C4-2B (cell line): ENCODE measurements around the gene MYBPC1.

Source experiments
- H3K27ac ChIP-seq: fragments of 450-650 bp; 2 replicates; pipeline ENCODE4 v1.5.1; 2017
- ZFX ChIP-seq: fragments of 450-650 bp; IDR thresholded peaks from 2 replicates; pipeline ENCODE4 v1.6.1; 2017
- TF ChIP-seq, protein P1 (sequence below): fragments of 450-650 bp; conservative IDR thresholded peaks from 2 replicates; pipeline ENCODE4 v1.5.1; 2017; ENCODE audit warnings: mild to moderate bottlenecking

MYBPC1 gene

DNA sequence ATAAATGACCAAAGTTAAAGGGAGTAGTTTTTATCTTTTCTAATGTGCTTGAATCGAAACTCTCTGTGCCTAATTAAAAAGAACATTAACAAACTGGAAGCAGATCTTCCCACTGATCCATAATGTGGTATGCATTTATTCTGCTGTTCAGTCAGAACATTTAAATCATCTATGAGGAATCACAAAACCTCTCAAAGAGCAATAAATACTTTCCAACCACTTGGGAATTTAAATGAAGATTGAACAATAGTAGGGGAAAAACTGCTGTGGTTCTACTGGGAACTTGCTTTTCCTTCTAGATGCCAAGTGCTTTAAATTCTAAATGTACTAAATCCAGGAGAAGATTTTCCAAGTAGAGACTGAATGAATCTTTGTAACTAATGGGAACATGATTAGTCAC, 90.3 kb downstream of the MYBPC1 start:
- H3K27ac ChIP-seq, result no peak overlapping the region

GRCh38 chr12:101686176-101686575, 91.4 kb downstream of the MYBPC1 start:
- TF ChIP-seq ZFX, result no peak
- TF ChIP-seq, protein P1, sequence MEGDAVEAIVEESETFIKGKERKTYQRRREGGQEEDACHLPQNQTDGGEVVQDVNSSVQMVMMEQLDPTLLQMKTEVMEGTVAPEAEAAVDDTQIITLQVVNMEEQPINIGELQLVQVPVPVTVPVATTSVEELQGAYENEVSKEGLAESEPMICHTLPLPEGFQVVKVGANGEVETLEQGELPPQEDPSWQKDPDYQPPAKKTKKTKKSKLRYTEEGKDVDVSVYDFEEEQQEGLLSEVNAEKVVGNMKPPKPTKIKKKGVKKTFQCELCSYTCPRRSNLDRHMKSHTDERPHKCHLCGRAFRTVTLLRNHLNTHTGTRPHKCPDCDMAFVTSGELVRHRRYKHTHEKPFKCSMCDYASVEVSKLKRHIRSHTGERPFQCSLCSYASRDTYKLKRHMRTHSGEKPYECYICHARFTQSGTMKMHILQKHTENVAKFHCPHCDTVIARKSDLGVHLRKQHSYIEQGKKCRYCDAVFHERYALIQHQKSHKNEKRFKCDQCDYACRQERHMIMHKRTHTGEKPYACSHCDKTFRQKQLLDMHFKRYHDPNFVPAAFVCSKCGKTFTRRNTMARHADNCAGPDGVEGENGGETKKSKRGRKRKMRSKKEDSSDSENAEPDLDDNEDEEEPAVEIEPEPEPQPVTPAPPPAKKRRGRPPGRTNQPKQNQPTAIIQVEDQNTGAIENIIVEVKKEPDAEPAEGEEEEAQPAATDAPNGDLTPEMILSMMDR, result no peak

More for the DNA sequence above, 90.3 kb downstream of the MYBPC1 start:
- TF ChIP-seq ZFX, result no peak
- TF ChIP-seq, protein P1, result no peak

GRCh38 chr12:101690544-101691098, 95.8 kb downstream of the MYBPC1 start:
- no peak overlapping the region for H3K27ac ChIP-seq
- no peak for TF ChIP-seq ZFX
- TF ChIP-seq, protein P1, result no peak

More at GRCh38 chr12:101686176-101686575, 91.4 kb downstream of the MYBPC1 start:
- H3K27ac ChIP-seq, result no peak overlapping the region

DNA sequence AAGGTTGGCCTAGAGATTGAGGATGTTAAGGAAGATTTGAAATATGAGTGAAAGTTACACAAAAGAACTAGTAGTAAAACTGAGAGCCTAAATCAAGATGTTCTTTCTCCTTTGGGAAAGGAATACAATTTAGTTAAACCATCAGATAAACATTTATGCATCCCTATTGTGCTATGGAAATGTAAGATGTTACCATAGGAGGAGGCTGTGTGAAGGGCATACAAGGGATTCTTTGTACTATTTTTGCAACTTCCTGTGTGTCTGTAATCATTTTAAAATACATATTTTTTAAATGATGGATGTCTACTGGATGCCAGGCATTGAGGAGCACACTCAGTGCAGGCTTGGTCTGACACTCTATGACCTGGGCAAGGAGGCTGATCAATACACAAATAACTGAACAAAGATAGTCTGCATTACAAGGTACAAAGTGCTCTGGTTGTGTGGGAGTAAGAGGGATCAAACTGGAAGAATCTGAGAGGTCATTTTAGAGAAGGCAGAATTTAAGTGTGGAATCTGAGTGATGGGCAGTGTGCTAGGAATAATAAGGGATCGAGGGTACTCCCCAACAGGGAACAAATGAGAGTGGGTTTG, 96.8 kb downstream of the MYBPC1 start:
- H3K27ac ChIP-seq, result no peak overlapping the region
- TF ChIP-seq ZFX, result no peak
- TF ChIP-seq, protein P1, result no peak

DNA sequence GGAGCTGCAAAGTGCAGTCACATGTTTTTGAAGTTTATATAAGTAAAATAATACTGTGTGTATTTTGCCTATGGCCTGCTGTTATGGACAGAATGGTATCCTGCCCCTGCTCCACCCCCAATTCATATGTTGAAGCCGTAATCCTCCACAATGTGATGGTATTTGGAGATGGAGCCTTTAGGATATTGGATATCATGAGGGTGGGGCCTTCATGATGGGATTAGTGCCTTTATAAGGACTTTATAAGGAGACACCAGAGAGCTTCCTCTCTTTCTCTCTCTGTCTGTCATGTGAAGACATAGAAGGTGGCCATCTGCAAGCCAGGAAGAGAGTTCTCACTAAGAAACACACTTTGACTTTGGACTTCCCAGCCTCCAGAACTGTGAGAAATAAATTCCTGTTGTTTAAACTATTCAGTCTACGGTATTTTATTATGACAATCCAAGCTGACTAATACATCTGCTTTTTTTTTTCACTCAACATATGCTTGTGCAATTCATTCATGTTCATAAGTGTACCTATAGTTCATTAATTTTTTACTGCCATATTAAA, 99.6 kb downstream of the MYBPC1 start:
- no peak for TF ChIP-seq ZFX
- TF ChIP-seq, protein P1, result no peak
- no peak overlapping the region for H3K27ac ChIP-seq

GRCh38 chr12:101694986-101695385, 100.2 kb downstream of the MYBPC1 start:
- TF ChIP-seq ZFX, result no peak
- TF ChIP-seq, protein P1, result no peak
- H3K27ac ChIP-seq, result no peak overlapping the region

DNA sequence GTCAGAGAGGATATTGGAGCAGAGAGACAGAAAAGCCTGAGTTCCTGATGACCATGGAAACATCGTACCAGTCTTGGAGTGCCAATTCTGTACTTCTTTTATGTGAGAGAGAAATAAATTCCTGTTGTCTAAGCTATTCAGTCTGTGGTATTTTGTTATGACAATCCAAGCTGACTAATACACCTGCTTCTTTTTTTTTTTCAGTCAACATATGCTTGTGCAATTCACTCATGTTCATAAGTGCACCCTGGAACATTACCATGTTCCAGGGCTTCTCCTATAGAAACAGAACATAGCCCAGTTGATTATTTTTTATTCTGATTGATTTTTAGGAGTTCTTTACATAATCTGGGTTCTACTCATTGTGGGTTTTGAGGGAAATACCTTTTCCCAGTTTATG, 100.9 kb downstream of the MYBPC1 start:
- H3K27ac ChIP-seq, result no peak overlapping the region
- TF ChIP-seq, protein P1, result no peak
- TF ChIP-seq ZFX, result no peak
